Measurements from ENCODE around the gene SH3BP1.

Gene SH3BP1

DNA sequence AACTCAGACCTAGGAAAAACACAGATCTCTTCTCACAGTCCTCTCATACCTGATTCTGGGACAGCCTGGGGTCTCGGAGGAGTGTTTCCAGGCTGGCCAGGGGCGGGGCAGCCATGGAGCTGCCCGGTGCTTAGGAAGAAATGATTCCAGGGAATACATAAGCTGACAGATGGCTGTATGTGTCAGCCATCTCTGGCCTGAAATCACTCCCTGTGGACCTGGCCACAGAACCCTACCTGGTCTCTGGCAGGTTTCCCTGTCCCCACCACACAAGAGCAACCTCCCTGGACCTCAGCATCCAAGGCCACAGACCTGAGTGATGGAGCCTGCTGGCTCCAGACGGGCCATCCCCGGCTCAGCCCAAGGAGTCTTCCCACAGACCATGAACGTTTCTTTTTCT is 20.8 kb upstream of the SH3BP1 start:
- Histone ChIP-seq H3K9me3 (no peaks in the 10 kb centered on the region), H3K4me3 (no peak overlapping the region), H3K27ac (no peak overlapping the region), H3K4me1 (peaks cover 0 to 7% (median 0%) of the 10 kb centered on the region in 4 donors), H3K27me3 (no peaks in the 10 kb centered on the region), H3K36me3 (peaks cover 25 to 97% (median 55%) of the 10 kb centered on the region in 3 donors)
- TF ChIP-seq, protein P1, sequence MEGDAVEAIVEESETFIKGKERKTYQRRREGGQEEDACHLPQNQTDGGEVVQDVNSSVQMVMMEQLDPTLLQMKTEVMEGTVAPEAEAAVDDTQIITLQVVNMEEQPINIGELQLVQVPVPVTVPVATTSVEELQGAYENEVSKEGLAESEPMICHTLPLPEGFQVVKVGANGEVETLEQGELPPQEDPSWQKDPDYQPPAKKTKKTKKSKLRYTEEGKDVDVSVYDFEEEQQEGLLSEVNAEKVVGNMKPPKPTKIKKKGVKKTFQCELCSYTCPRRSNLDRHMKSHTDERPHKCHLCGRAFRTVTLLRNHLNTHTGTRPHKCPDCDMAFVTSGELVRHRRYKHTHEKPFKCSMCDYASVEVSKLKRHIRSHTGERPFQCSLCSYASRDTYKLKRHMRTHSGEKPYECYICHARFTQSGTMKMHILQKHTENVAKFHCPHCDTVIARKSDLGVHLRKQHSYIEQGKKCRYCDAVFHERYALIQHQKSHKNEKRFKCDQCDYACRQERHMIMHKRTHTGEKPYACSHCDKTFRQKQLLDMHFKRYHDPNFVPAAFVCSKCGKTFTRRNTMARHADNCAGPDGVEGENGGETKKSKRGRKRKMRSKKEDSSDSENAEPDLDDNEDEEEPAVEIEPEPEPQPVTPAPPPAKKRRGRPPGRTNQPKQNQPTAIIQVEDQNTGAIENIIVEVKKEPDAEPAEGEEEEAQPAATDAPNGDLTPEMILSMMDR (IDR thresholded peaks at IDR 0.05): no peak
- DNase-seq: no peak
- intact Hi-C loops (cut with DNase I; ENCODE audit: low total_unique reads): no loop called here

DNA sequence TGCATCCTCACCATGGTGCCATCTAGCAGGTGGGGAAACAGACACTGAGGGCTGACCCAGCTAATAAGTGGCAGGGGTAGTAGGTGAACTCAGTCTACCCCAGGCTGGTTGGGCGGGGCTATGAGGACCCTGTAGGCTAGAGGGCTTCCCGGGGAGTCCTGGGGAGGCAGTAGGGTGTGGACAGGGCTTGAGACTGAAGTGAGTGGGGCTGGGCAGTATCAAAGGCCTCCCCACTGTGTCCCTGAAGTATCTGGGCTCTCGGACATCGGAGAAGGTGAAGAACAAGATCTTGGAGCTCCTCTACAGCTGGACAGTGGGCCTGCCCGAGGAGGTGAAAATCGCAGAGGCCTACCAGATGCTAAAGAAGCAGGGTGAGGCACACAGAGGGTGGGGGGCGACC is 19.5 kb upstream of the SH3BP1 start:
- H3K27me3 ChIP-seq: no peaks in the 10 kb centered on the region
- no peak for DNase-seq
- intact Hi-C loops (cut with DNase I; ENCODE audit: low total_unique reads): no loop called here

DNA sequence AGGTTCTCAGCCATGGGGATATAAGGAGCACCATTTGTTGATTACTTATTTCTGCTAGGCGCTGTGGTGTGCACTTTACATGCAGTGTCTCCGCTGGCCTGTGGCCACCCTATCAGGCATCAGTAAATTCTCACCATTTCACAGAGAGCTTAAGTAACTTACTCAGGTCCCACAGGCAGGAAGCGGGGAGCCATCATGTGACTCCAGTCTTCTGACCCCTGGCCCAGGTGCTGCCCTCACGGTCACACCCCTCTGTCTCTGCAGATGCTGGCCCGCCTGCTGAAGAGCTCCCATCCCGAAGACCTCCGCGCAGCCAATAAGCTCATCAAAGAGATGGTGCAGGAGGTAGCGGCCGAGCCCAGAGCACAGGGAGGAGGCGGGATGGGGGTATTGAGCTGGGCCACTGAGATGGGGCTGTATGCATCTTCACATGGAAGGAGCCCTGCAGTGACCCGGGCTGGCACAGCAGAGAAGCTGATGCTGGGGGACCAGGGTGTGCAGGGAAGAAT is 18.1 kb upstream of the SH3BP1 start:
- intact Hi-C loops (cut with DNase I; ENCODE audit: low total_unique reads): no loop called here
- TF ChIP-seq, protein P1 (IDR thresholded peaks at IDR 0.05): no peak
- Histone ChIP-seq H3K36me3 (peaks cover 21 to 92% (median 48%) of the 10 kb centered on the region in 3 donors), H3K9me3 (no peaks in the 10 kb centered on the region), H3K4me3 (no peak overlapping the region), H3K27me3 (no peaks in the 10 kb centered on the region), H3K4me1 (peaks cover 0 to 16% (median 6%) of the 10 kb centered on the region in 4 donors), H3K27ac (no peak overlapping the region)
- no peak for DNase-seq

More for the DNA sequence above, 19.5 kb upstream of the SH3BP1 start:
- no peaks in the 10 kb centered on the region for H3K9me3 ChIP-seq
- H3K4me3 ChIP-seq: no peak overlapping the region
- no peak overlapping the region for H3K27ac ChIP-seq
- peaks cover 0 to 7% (median 0%) of the 10 kb centered on the region in 4 donors for H3K4me1 ChIP-seq
- TF ChIP-seq, protein P1 (IDR thresholded peaks at IDR 0.05): no peak
- H3K36me3 ChIP-seq: peaks cover 25 to 94% (median 55%) of the 10 kb centered on the region in 3 donors

DNA sequence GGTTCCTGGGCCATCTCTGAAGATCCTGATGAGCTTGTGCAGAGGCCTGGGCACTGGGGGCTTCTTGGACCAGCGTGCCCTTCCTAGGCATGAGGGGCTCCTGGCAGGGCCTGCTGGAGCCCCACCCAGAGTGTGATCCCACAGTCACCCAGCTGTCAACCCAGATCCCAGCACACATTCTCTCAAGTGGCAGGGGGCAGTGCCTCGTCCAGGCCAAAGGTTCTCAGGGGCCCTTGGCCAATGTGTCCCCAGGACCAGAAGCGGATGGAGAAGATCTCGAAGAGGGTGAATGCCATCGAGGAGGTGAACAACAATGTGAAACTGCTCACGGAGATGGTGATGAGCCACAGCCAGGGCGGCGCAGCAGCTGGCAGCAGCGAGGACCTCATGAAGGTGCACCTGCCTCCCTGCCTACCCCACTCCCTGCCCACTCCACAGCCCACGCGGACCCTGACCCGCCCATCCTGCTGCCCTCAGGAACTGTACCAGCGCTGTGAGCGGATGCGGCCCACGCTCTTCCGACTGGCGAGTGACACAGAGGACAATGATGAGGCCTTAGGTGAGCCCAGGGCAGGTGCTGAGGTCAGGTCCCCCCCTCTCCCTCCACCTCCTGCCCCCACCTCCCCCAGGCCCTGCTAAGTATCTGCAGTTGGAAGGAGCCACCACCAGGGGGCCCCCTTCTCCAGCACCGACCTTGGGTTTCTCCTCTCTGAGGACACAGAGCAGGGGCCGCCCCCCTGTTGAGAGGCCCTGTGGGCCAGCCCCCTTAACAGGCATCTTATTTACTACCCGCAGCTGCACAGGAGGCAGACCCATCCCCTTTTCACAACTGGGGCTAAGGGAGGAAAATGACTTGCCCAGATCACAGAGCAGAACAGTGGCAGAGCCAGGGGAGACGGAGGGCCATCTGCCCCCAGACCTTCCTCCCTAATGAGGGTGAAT is 16.1 kb upstream of the SH3BP1 start:
- Histone ChIP-seq H3K4me1 (peaks cover 0 to 26% (median 14%) of the 10 kb centered on the region in 4 donors), H3K4me3 (no peak overlapping the region), H3K36me3 (peaks cover 11 to 77% (median 29%) of the 10 kb centered on the region in 3 donors), H3K27ac (peak overlapping the region in 1 of 2 donors; percentile 11), H3K9me3 (no peaks in the 10 kb centered on the region), H3K27me3 (no peaks in the 10 kb centered on the region)
- TF ChIP-seq, protein P1 (IDR thresholded peaks at IDR 0.05): peak; percentile 50 to 90
- intact Hi-C loops (cut with DNase I; ENCODE audit: low total_unique reads): no loop called here
- peak in 1 of 2 donors; percentile 76 for DNase-seq

DNA sequence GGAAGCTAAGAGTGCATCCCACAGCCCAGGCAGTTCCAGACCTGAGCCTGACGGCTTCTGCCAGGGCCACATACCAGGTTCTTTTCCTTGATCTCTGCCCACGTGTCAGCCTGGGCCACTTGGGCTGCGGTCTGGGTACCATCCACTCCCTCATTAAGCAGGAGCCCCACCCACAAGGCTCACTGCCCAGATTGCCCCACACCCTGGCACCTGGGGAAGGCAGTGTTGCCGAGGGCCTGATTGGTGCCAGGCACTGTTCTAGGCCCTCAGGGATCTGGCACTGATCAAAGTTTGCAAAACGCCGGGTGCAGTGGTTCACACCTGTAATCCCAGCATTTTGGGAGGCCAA is 15.5 kb upstream of the SH3BP1 start:
- peak overlapping the region in 1 of 2 donors; percentile 11 for H3K27ac ChIP-seq
- peaks cover 10 to 77% (median 30%) of the 10 kb centered on the region in 3 donors for H3K36me3 ChIP-seq
- intact Hi-C loops (cut with DNase I; ENCODE audit: low total_unique reads): no loop called here

More for the DNA sequence above, 15.5 kb upstream of the SH3BP1 start:
- no peak for DNase-seq
- Histone ChIP-seq H3K4me3 (no peak overlapping the region), H3K9me3 (no peaks in the 10 kb centered on the region), H3K4me1 (peaks cover 0 to 26% (median 14%) of the 10 kb centered on the region in 4 donors), H3K27me3 (no peaks in the 10 kb centered on the region)
- TF ChIP-seq, protein P1 (IDR thresholded peaks at IDR 0.05): no peak

All from tibial artery (tissue), 4 donors.